Duodenal mucosa (tissue), 2 donors: ENCODE measurements around the gene PRTN3.

Source experiments
- H3K27ac ChIP-seq: one replicate; pipeline ENCODE4 v1.7.0; 2013; ENCODE audit warnings: low read depth, low read length
- H3K27me3 ChIP-seq, 2 donors: one replicate each; pipeline ENCODE4 v1.7.0; 2013; ENCODE audit warnings: low read length in 2 of 2, control low read depth in 1 of 2; ENCODE audit not compliant: insufficient read depth in 2 of 2, control insufficient read depth in 1 of 2
- H3K36me3 ChIP-seq, 2 donors: one replicate each; pipeline ENCODE4 v1.7.0; 2013; ENCODE audit warnings: low read length in 2 of 2, control low read depth in 1 of 2; ENCODE audit not compliant: insufficient read depth in 2 of 2, control insufficient read depth in 1 of 2
- H3K4me1 ChIP-seq, 2 donors: one replicate each; pipeline ENCODE4 v1.7.0; 2013; ENCODE audit warnings: low read length in 2 of 2, control low read depth in 1 of 2; ENCODE audit not compliant: insufficient read depth in 2 of 2, control insufficient read depth in 1 of 2
- H3K4me3 ChIP-seq, 2 donors: one replicate each; pipeline ENCODE4 v1.7.0; 2013; ENCODE audit warnings: low read length in 2 of 2, low read depth in 1 of 2
- H3K9ac ChIP-seq, 2 donors: one replicate each; pipeline ENCODE4 v1.7.0; 2013; ENCODE audit warnings: low read length in 2 of 2, low read depth in 1 of 2
- H3K9me3 ChIP-seq, 2 donors: one replicate each; pipeline ENCODE4 v1.7.0; 2013; ENCODE audit warnings: low read length in 2 of 2, control low read depth in 1 of 2; ENCODE audit not compliant: control insufficient read depth in 1 of 2

PRTN3 gene

GRCh38 chr19:803686-804418 is 36.9 kb upstream of the PRTN3 start:
- Histone ChIP-seq H3K9ac (no peak overlapping the region), H3K36me3 (peaks cover 34 to 70% of the 10 kb centered on the region in 2 donors), H3K27ac (no peak overlapping the region), H3K4me1 (peaks cover 35 to 46% of the 10 kb centered on the region in 2 donors), H3K9me3 (no peaks in the 10 kb centered on the region), H3K4me3 (no peak overlapping the region), H3K27me3 (no peaks in the 10 kb centered on the region)

- Histone ChIP-seq H3K9me3 (no peaks in the 10 kb centered on the region), H3K27me3 (no peaks in the 10 kb centered on the region), H3K27ac (no peak overlapping the region), H3K4me3 (no peak overlapping the region), H3K36me3 (peaks cover 38 to 74% of the 10 kb centered on the region in 2 donors), H3K9ac (no peak overlapping the region), H3K4me1 (peaks cover 29 to 39% of the 10 kb centered on the region in 2 donors)
Observed at GRCh38 chr19:804419-805165, 36.2 kb upstream of the PRTN3 start.

GRCh38 chr19:805166-805551 is 35.6 kb upstream of the PRTN3 start:
- Histone ChIP-seq H3K27ac (no peak overlapping the region), H3K36me3 (peaks cover 43 to 76% of the 10 kb centered on the region in 2 donors), H3K27me3 (no peaks in the 10 kb centered on the region), H3K4me3 (no peak overlapping the region), H3K9me3 (no peaks in the 10 kb centered on the region), H3K9ac (no peak overlapping the region), H3K4me1 (peaks cover 26 to 33% of the 10 kb centered on the region in 2 donors)

GRCh38 chr19:805600-806550 is 34.9 kb upstream of the PRTN3 start:
- no peak overlapping the region for H3K27ac ChIP-seq
- H3K4me1 ChIP-seq, result peaks cover 19 to 26% of the 10 kb centered on the region in 2 donors
- H3K36me3 ChIP-seq, result peaks cover 50 to 77% of the 10 kb centered on the region in 2 donors
- H3K9ac ChIP-seq, result no peak overlapping the region
- H3K27me3 ChIP-seq, result no peaks in the 10 kb centered on the region
- no peak overlapping the region for H3K4me3 ChIP-seq
- H3K9me3 ChIP-seq, result no peaks in the 10 kb centered on the region

- Histone ChIP-seq H3K9ac (no peak overlapping the region), H3K4me1 (peaks cover 8 to 16% of the 10 kb centered on the region in 2 donors), H3K27me3 (no peaks in the 10 kb centered on the region), H3K9me3 (no peaks in the 10 kb centered on the region), H3K4me3 (no peak overlapping the region), H3K36me3 (peaks cover 57 to 88% of the 10 kb centered on the region in 2 donors), H3K27ac (no peak overlapping the region)
Observed at GRCh38 chr19:806815-807421, 33.9 kb upstream of the PRTN3 start.

GRCh38 chr19:807627-808422 is 33.0 kb upstream of the PRTN3 start:
- Histone ChIP-seq H3K9me3 (no peaks in the 10 kb centered on the region), H3K27ac (no peak overlapping the region), H3K36me3 (peaks cover 57 to 88% of the 10 kb centered on the region in 2 donors), H3K4me3 (no peak overlapping the region), H3K9ac (no peak overlapping the region), H3K27me3 (no peaks in the 10 kb centered on the region), H3K4me1 (peaks cover 0 to 6% of the 10 kb centered on the region in 2 donors)

- Histone ChIP-seq H3K27ac (no peak overlapping the region), H3K9me3 (no peaks in the 10 kb centered on the region), H3K4me3 (no peak overlapping the region), H3K27me3 (no peaks in the 10 kb centered on the region), H3K9ac (no peak overlapping the region), H3K36me3 (peaks cover 57 to 83% of the 10 kb centered on the region in 2 donors), H3K4me1 (peaks cover 0 to under 1% of the 10 kb centered on the region in 2 donors)
Observed at GRCh38 chr19:808423-808775, 32.4 kb upstream of the PRTN3 start.

- Histone ChIP-seq H3K27ac (no peak overlapping the region), H3K9me3 (no peaks in the 10 kb centered on the region), H3K36me3 (peaks cover 38 to 64% of the 10 kb centered on the region in 2 donors), H3K27me3 (no peaks in the 10 kb centered on the region), H3K4me1 (no peaks in the 10 kb centered on the region), H3K4me3 (no peak overlapping the region), H3K9ac (no peak overlapping the region)
Observed at GRCh38 chr19:810077-810855, 30.5 kb upstream of the PRTN3 start.
